Measurements from ENCODE around the gene ZNF143.

ZNF143 gene

GRCh38 chr11:9571763-9572115 is 110.9 kb downstream of the ZNF143 start:
- no peak overlapping the region for H3K4me3 ChIP-seq (ENCODE audit: low read length)
- no peak for TF ChIP-seq ZNF274 (IDR thresholded peaks at IDR 0.05; ENCODE audit: low read depth, low read length)

DNA sequence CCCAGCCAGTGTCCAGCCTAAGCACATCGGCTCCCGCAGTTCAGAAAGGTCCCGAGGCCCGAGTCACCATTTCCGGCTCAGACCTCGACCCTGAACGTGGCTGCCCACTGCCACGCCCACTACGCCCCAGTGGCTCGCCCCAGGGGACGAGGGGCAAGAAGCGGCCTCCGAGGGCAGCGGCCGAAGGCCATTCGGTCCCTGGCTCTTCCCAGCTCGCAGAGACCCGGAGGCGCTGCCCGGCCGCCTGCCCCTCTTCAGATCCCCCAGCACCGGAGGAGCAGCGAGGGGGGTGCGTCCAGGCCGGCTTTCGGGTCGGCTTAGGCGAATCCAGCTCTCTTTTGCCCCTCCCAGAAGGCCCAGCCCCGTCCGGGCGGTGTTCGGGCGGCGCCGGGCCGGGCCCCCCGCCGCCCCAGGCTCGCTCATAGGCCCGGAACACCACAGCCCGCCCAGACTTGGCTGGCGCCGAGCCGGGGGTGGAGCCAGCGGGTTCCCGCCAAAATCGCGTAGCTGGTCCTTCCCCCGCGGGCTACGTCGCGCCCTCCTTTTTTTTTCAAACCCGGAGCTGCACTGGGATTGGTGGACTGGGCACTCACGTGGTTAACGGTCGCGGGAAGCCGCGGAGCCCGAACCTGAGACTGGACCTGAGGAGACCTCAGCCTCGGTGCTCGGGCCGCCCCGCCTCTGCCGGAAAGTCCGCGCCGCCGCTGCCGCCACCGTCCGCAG is 112.4 kb downstream of the ZNF143 start, which contains the start of gene WEE1:
Gene WEE1 (plus strand): TSS at position 619 of the 723 bp plus-strand sequence. CDS start 264 bp downstream, outside the sequence.
- TF ChIP-seq ZNF274 (IDR thresholded peaks at IDR 0.05; ENCODE audit: low read depth, low read length): no peak
- H3K4me3 ChIP-seq (ENCODE audit: low read length): peak within 1 kb of the TSS; percentile 96

- H3K4me3 ChIP-seq (ENCODE audit: low read length): peak overlapping the region; percentile 96
- TF ChIP-seq ZNF274 (IDR thresholded peaks at IDR 0.05; ENCODE audit: low read depth, low read length): no peak
Measured at GRCh38 chr11:9573775-9574621, 113.2 kb downstream of the ZNF143 start.

DNA sequence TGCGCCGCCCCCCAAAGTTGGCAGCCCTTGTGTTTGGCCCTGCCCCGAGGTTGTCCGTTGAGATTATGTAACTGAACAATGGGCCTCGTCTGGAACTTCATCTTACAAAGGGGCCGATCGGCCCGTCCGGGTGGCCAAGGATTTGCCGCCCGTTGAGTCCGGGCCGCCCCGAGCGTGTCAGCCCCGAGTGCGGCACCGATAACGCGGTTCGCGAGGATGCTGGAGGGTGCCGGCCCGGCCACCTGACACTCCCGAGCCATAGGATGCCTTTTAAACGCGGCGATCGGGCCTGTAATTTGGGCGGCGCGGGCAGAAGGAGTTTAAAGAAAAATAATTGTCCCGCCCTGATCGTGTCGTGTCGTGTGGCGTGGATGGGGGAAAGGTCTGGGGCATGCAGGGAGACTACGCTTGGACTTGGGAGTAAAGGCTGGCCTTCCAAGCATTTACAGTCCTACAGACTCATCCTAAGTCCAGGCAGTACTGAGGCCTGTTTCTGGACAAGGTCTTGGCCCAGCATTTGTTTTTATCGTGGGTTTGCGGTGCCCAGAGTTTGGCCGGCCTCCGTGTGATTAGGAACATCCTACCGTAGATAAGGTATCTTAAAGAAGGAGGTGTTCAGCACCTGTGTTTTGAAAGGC is 113.9 kb downstream of the ZNF143 start:
- H3K4me3 ChIP-seq (ENCODE audit: low read length): peak overlapping the region; percentile 96
- no peak for TF ChIP-seq ZNF274 (IDR thresholded peaks at IDR 0.05; ENCODE audit: low read depth, low read length)

- peak overlapping the region; percentile 96 for H3K4me3 ChIP-seq (ENCODE audit: low read length)
- TF ChIP-seq ZNF274 (IDR thresholded peaks at IDR 0.05; ENCODE audit: low read depth, low read length): no peak
Measured at GRCh38 chr11:9575260-9576240, 114.7 kb downstream of the ZNF143 start.

GRCh38 chr11:9576701-9577381 is 116.0 kb downstream of the ZNF143 start:
- peak overlapping the region; percentile 96; the same call in 1 of the 2 replicates for H3K4me3 ChIP-seq (ENCODE audit: low read length)
- TF ChIP-seq ZNF274 (IDR thresholded peaks at IDR 0.05; ENCODE audit: low read depth, low read length): no peak

- peak overlapping the region; percentile 33; the same call in 1 of the 2 replicates for H3K4me3 ChIP-seq (ENCODE audit: low read length)
- TF ChIP-seq ZNF274 (IDR thresholded peaks at IDR 0.05; ENCODE audit: low read depth, low read length): no peak
Measured at GRCh38 chr11:9577556-9577955, 116.7 kb downstream of the ZNF143 start.
